MM.1S (cell line): ENCODE measurements around the gene ZBTB32.

Experiments used
- EZH2 ChIP-seq: fragments of 300-600 bp; sonication (generic); optimal IDR thresholded peaks from 2 replicates; pipeline ENCODE3; 2017; ENCODE audit warnings: low read depth, mild to moderate bottlenecking, antibody characterized with exemption, low read length, mixed read lengths
- EZH2phosphoT487 ChIP-seq: fragments of 300-600 bp; sonication (generic); IDR thresholded peaks from 2 replicates; pipeline ENCODE4 v1.6.1; 2018; ENCODE audit warnings: antibody characterized with exemption, low read length
- TF ChIP-seq, protein P1 (sequence below): fragments of 300-600 bp; sonication (generic); IDR thresholded peaks from 2 replicates; pipeline ENCODE4 v1.5.1; 2016; ENCODE audit warnings: antibody characterized with exemption, low read length, mixed read lengths

DNA sequence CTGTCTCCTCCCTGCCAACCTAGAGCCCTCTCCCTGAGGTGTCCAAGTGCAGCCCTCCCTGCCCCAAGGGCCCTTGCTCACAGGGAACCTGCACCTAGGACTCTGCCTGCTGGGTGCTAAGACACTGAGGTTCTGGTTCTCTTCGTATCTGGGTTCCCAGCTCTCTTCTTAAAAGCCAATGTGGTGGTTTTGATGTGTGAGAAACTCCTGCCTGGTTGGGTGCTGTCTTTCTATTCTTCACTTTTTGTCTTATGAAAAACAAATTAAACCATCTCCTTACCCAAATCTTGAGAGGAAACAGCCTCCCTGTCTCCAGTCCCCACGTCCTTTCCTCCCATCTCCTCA, 9.1 kb downstream of the ZBTB32 start:
- TF ChIP-seq, protein P1, sequence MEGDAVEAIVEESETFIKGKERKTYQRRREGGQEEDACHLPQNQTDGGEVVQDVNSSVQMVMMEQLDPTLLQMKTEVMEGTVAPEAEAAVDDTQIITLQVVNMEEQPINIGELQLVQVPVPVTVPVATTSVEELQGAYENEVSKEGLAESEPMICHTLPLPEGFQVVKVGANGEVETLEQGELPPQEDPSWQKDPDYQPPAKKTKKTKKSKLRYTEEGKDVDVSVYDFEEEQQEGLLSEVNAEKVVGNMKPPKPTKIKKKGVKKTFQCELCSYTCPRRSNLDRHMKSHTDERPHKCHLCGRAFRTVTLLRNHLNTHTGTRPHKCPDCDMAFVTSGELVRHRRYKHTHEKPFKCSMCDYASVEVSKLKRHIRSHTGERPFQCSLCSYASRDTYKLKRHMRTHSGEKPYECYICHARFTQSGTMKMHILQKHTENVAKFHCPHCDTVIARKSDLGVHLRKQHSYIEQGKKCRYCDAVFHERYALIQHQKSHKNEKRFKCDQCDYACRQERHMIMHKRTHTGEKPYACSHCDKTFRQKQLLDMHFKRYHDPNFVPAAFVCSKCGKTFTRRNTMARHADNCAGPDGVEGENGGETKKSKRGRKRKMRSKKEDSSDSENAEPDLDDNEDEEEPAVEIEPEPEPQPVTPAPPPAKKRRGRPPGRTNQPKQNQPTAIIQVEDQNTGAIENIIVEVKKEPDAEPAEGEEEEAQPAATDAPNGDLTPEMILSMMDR = no peak
- TF ChIP-seq EZH2 = no peak
- TF ChIP-seq EZH2phosphoT487 = no peak
